ENCODE results near the gene VN1R5.

Gene VN1R5

DNA sequence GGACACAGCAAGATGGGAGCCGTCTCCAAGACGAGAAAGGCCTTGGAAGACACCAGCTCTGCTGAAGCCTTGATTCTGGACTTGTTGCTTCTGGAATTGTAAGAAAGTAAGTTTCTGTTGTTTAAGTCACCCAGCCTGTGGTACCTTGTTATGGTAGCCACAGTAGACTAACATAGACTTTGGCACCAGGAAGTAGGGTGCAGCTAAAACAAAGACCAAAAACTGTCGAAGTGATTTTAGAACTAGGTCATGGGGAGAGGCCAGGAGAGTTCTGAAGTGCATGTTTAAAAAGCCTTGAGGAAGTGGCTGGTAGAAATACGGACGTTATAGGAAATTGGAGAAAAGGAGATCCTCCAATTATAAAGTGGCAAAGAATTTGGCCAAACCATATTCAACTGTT, 47.3 kb downstream of the VN1R5 start:
- no peak for DNase-seq

DNA sequence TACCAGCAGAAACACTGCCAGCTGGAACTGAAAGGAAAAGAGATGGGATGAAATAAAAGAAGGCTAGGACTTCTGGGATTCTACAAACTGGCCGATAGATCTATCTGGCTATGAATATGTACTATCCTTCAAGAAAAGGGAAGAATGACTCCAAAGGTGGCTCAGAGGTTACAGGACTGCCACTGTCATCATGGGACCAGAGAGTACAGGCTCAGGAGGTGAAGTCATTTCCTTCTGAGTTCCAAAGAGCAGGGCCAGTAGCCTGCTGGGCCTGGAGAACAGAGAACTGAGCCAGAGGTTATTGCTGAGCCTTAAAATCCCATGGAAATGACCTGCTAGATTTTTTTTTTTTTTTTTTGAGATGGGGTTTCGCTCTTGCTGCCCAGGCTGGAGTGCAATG, 48.2 kb downstream of the VN1R5 start:
- no peak for DNase-seq
